Activated CD8-positive, alpha-beta T cell treated with anti-CD3 and anti-CD28 coated beads for 36 hours (primary cell): ENCODE data around the gene LMX1B. TPM values are rescaled to one million over a fixed set of nuclear protein-coding genes. Genes with fewer than 3 reads are reported as not detected.

Experiments
- ATAC-seq: fragments of 200-7000 bp; cut with Tn5 transposase; one replicate; pipeline ENCODE4 v1.10.0; 2021; ENCODE audit warnings: mild to moderate bottlenecking, moderate library complexity
- CTCF ChIA-PET: fragments of 350-600 bp; sonication (Branson Sonifier 250); formaldehyde crosslinking; loops from one replicate; lab custom pipeline; 2021; ENCODE audit warnings: antibody characterized with exemption; lab: Charles Lee
- POLR2A ChIA-PET: fragments of 350-600 bp; sonication (Branson Sonifier 250); formaldehyde crosslinking; loops from one replicate; lab custom pipeline; 2021; ENCODE audit warnings: antibody characterized with exemption; lab: Charles Lee
- DNase-seq: peaks from one replicate; pipeline ENCODE4 v3.0.0-alpha.2; 2020
- H3K27ac Mint-ChIP-seq: one replicate; pipeline ENCODE4 v1.8.0; 2021; ENCODE audit warnings: mild to moderate bottlenecking, mixed read lengths
- H3K27me3 Mint-ChIP-seq: one replicate; pipeline ENCODE4 v1.8.0; 2021; ENCODE audit warnings: mixed read lengths
- H3K36me3 Mint-ChIP-seq: one replicate; pipeline ENCODE4 v1.8.0; 2021; ENCODE audit warnings: low read depth, mixed read lengths
- H3K4me1 Mint-ChIP-seq: one replicate; pipeline ENCODE4 v1.8.0; 2021; ENCODE audit warnings: low read depth, mixed read lengths
- H3K4me3 Mint-ChIP-seq: one replicate; pipeline ENCODE4 v1.8.0; 2021; ENCODE audit warnings: mild to moderate bottlenecking, moderate library complexity, mixed read lengths
- H3K9me3 Mint-ChIP-seq: one replicate; pipeline ENCODE4 v1.8.0; 2021; ENCODE audit warnings: mixed read lengths
- CTCF ChIP-seq: fragments of 200-600 bp; IDR thresholded peaks from one replicate; pipeline ENCODE4 v1.8.0; 2022; ENCODE audit warnings: antibody characterized with exemption, mild to moderate bottlenecking
- intact Hi-C: fragments of 100-400 bp; cut with micrococcal nuclease; formaldehyde crosslinking; loops from one replicate; pipeline ENCODE4 v1.10.0; 2022
- total RNA-seq, 2 experiments: library from RNA; stranded (reverse); gene quantifications; one replicate each; pipeline ENCODE4 v1.2.3, GENCODE V29; 2021

The LMX1B gene
- total RNA-seq, 2 experiments from 2014 or later = not detected

GRCh38 chr9:126624479-126624826, 10.7 kb downstream of the LMX1B start:
- no peak for TF ChIP-seq CTCF
- H3K36me3 Mint-ChIP-seq = no peaks in the 10 kb centered on the region
- intact Hi-C loops = no loop called here
- CTCF ChIA-PET = no interaction called here
- H3K27me3 Mint-ChIP-seq = peaks cover 86% of the 10 kb centered on the region
- no peak overlapping the region for H3K4me3 Mint-ChIP-seq
- POLR2A ChIA-PET = no interaction called here
- H3K9me3 Mint-ChIP-seq = no peaks in the 10 kb centered on the region
- no peak overlapping the region for H3K27ac Mint-ChIP-seq
- no peak for ATAC-seq
- DNase-seq = no peak
- peaks cover 10% of the 10 kb centered on the region for H3K4me1 Mint-ChIP-seq

- DNase-seq = no peak
- peak; percentile 24 for ATAC-seq
- Mint-ChIP-seq H3K4me3 (no peak overlapping the region), H3K4me1 (peaks cover 10% of the 10 kb centered on the region), H3K27ac (no peak overlapping the region), H3K27me3 (peaks cover 84% of the 10 kb centered on the region), H3K9me3 (no peaks in the 10 kb centered on the region), H3K36me3 (no peaks in the 10 kb centered on the region)
- ChIA-PET POLR2A (no interaction called here), CTCF (no interaction called here)
- intact Hi-C loops = no loop called here
- TF ChIP-seq CTCF = no peak
These were observed 11.2 kb downstream of the LMX1B start for GRCh38 chr9:126624912-126625311.

- Mint-ChIP-seq H3K4me3 (peak overlapping the region; percentile 54), H3K27me3 (peaks cover 83% of the 10 kb centered on the region), H3K9me3 (no peaks in the 10 kb centered on the region), H3K27ac (no peak overlapping the region), H3K4me1 (peaks cover 10% of the 10 kb centered on the region), H3K36me3 (no peaks in the 10 kb centered on the region)
- no peak for TF ChIP-seq CTCF
- DNase-seq (no peak), ATAC-seq (peak; percentile 10)
- CTCF ChIA-PET = interaction anchor here (1.5 kb wide), 1 partner anchor 24 kb away, joined by 4 read pairs; no protein-coding TSS in a partner anchor
- POLR2A ChIA-PET = no interaction called here
- intact Hi-C loops = no loop called here
These were observed 11.8 kb downstream of the LMX1B start for GRCh38 chr9:126625329-126626126.

- Mint-ChIP-seq H3K27ac (no peak overlapping the region), H3K4me3 (peak overlapping the region; percentile 54), H3K27me3 (peaks cover 76% of the 10 kb centered on the region), H3K4me1 (peaks cover 10% of the 10 kb centered on the region), H3K9me3 (no peaks in the 10 kb centered on the region), H3K36me3 (no peaks in the 10 kb centered on the region)
- DNase-seq (no peak), ATAC-seq (peak; percentile 45)
- ChIA-PET POLR2A (no interaction called here), CTCF (interaction anchor here (1.5 kb wide), 1 partner anchor 24 kb away, joined by 4 read pairs; no protein-coding TSS in a partner anchor)
- no peak for TF ChIP-seq CTCF
- intact Hi-C loops = no loop called here
These were observed 12.6 kb downstream of the LMX1B start for GRCh38 chr9:126626127-126626925.

GRCh38 chr9:126626926-126627233, 13.2 kb downstream of the LMX1B start:
- ChIA-PET CTCF (interaction anchor here (1.4 to 1.5 kb wide), 2 partner anchors 23 to 79 kb away, joined by 4 read pairs; no protein-coding TSS in a partner anchor), POLR2A (no interaction called here)
- no peaks in the 10 kb centered on the region for H3K9me3 Mint-ChIP-seq
- H3K4me3 Mint-ChIP-seq = no peak overlapping the region
- no peak overlapping the region for H3K27ac Mint-ChIP-seq
- ATAC-seq (no peak), DNase-seq (no peak)
- intact Hi-C loops = no loop called here
- TF ChIP-seq CTCF = no peak
- H3K27me3 Mint-ChIP-seq = peaks cover 71% of the 10 kb centered on the region
- no peaks in the 10 kb centered on the region for H3K36me3 Mint-ChIP-seq
- peaks cover 10% of the 10 kb centered on the region for H3K4me1 Mint-ChIP-seq
